ENCODE results near the gene SKAP2.

The SKAP2 gene

GRCh38 chr7:26648554-26648953 lies 215.8 kb downstream of the SKAP2 start:
- H3K4me3 ChIP-seq (ENCODE audit: control insufficient read depth, low read depth, low read length): no peak overlapping the region
- TF ChIP-seq CTCF (IDR thresholded peaks at IDR 0.05; ENCODE audit: control insufficient read depth, insufficient read depth, low read depth, low read length, missing control alignments): no peak
- peak; percentile 28 for DNase-seq (ENCODE audit: low read depth)

GRCh38 chr7:26646336-26647048 lies 217.9 kb downstream of the SKAP2 start:
- TF ChIP-seq CTCF (IDR thresholded peaks at IDR 0.05; ENCODE audit: control insufficient read depth, insufficient read depth, low read depth, low read length, missing control alignments): no peak
- DNase-seq (ENCODE audit: low read depth): no peak
- no peak overlapping the region for H3K4me3 ChIP-seq (ENCODE audit: control insufficient read depth, low read depth, low read length)

- H3K4me3 ChIP-seq (ENCODE audit: control insufficient read depth, low read depth, low read length): no peak overlapping the region
- no peak for TF ChIP-seq CTCF (IDR thresholded peaks at IDR 0.05; ENCODE audit: control insufficient read depth, insufficient read depth, low read depth, low read length, missing control alignments)
- DNase-seq (ENCODE audit: low read depth): no peak
Observed at GRCh38 chr7:26645121-26645520, 219.3 kb downstream of the SKAP2 start.

GRCh38 chr7:26642416-26642815 lies 222.0 kb downstream of the SKAP2 start:
- H3K4me3 ChIP-seq (ENCODE audit: control insufficient read depth, low read depth, low read length): no peak overlapping the region
- no peak for DNase-seq (ENCODE audit: low read depth)
- TF ChIP-seq CTCF (IDR thresholded peaks at IDR 0.05; ENCODE audit: control insufficient read depth, insufficient read depth, low read depth, low read length, missing control alignments): no peak

GRCh38 chr7:26639695-26640094 lies 224.7 kb downstream of the SKAP2 start:
- TF ChIP-seq CTCF (IDR thresholded peaks at IDR 0.05; ENCODE audit: control insufficient read depth, insufficient read depth, low read depth, low read length, missing control alignments): no peak
- H3K4me3 ChIP-seq (ENCODE audit: control insufficient read depth, low read depth, low read length): no peak overlapping the region
- no peak for DNase-seq (ENCODE audit: low read depth)

- no peak overlapping the region for H3K4me3 ChIP-seq (ENCODE audit: control insufficient read depth, low read depth, low read length)
- no peak for TF ChIP-seq CTCF (IDR thresholded peaks at IDR 0.05; ENCODE audit: control insufficient read depth, insufficient read depth, low read depth, low read length, missing control alignments)
- no peak for DNase-seq (ENCODE audit: low read depth)
Observed at GRCh38 chr7:26639111-26639510, 225.3 kb downstream of the SKAP2 start.
